MG63 (cell line): ENCODE data around the gene ASB18. TPM values are rescaled to one million over a fixed set of nuclear protein-coding genes. Genes with fewer than 3 reads are reported as not detected.

Experiments
- DNase-seq: peaks from one replicate; pipeline ENCODE4 v3.0.0-alpha.2; 2020
- H3K27me3 ChIP-seq: fragments of 250-450 bp; sonication (Bioruptor Pico); 2 replicates; pipeline ENCODE4 v1.5.1; 2020; ENCODE audit warnings: mild to moderate bottlenecking, moderate library complexity
- H3K36me3 ChIP-seq: fragments of 250-450 bp; sonication (Bioruptor Pico); 2 replicates; pipeline ENCODE4 v1.5.1; 2020; ENCODE audit warnings: mild to moderate bottlenecking, moderate library complexity
- H3K4me3 ChIP-seq: fragments of 250-450 bp; sonication (Bioruptor Pico); 2 replicates; pipeline ENCODE4 v1.5.1; 2020; ENCODE audit warnings: mild to moderate bottlenecking, moderate library complexity
- H3K9me3 ChIP-seq: fragments of 250-450 bp; sonication (Bioruptor Pico); 2 replicates; pipeline ENCODE4 v1.5.1; 2020; ENCODE audit warnings: mild to moderate bottlenecking, moderate library complexity
- total RNA-seq: library from RNA; depleted of rRNA; stranded (reverse); fragments of >200 nt; shearing (Covaris generic); gene quantifications from 2 replicates; pipeline ENCODE4 v1.2.3, GENCODE V29; 2014; ENCODE audit warnings: low replicate concordance

The ASB18 gene
- total RNA-seq, 1 experiment from 2014 or later = not detected

- peaks cover 42% of the 10 kb centered on the region for H3K27me3 ChIP-seq
- H3K36me3 ChIP-seq = no peaks in the 10 kb centered on the region
- DNase-seq = peak; percentile 58
- H3K4me3 ChIP-seq = peak overlapping the region; percentile 49
- no peaks in the 10 kb centered on the region for H3K9me3 ChIP-seq
Measured at GRCh38 chr2:236167297-236168109, 96.7 kb downstream of the ASB18 start.

- H3K27me3 ChIP-seq = peaks cover 35% of the 10 kb centered on the region
- no peaks in the 10 kb centered on the region for H3K9me3 ChIP-seq
- peak overlapping the region; percentile 49 for H3K4me3 ChIP-seq
- no peak for DNase-seq
- no peaks in the 10 kb centered on the region for H3K36me3 ChIP-seq
Measured at GRCh38 chr2:236166796-236167296, 97.4 kb downstream of the ASB18 start.

GRCh38 chr2:236165842-236166795, 98.1 kb downstream of the ASB18 start:
- Histone ChIP-seq H3K27me3 (peaks cover 29% of the 10 kb centered on the region), H3K4me3 (no peak overlapping the region), H3K9me3 (no peaks in the 10 kb centered on the region), H3K36me3 (no peaks in the 10 kb centered on the region)
- DNase-seq = no peak

- Histone ChIP-seq H3K36me3 (no peaks in the 10 kb centered on the region), H3K27me3 (peaks cover 23% of the 10 kb centered on the region), H3K4me3 (peak overlapping the region; percentile 50), H3K9me3 (no peaks in the 10 kb centered on the region)
- DNase-seq = no peak
Measured at GRCh38 chr2:236164925-236165841, 99.0 kb downstream of the ASB18 start.

- DNase-seq = peak; percentile 32
- Histone ChIP-seq H3K9me3 (no peaks in the 10 kb centered on the region), H3K4me3 (peak overlapping the region; percentile 50), H3K27me3 (peaks cover 15% of the 10 kb centered on the region), H3K36me3 (no peaks in the 10 kb centered on the region)
Measured at GRCh38 chr2:236164201-236164924, 99.8 kb downstream of the ASB18 start.

- Histone ChIP-seq H3K36me3 (no peaks in the 10 kb centered on the region), H3K4me3 (peak overlapping the region; percentile 50), H3K9me3 (no peaks in the 10 kb centered on the region), H3K27me3 (peaks cover 7% of the 10 kb centered on the region)
- no peak for DNase-seq
Measured at GRCh38 chr2:236163471-236164200, 100.6 kb downstream of the ASB18 start.

- Histone ChIP-seq H3K9me3 (no peaks in the 10 kb centered on the region), H3K36me3 (no peaks in the 10 kb centered on the region), H3K27me3 (peaks cover 4% of the 10 kb centered on the region; the same call in 1 of the 2 replicates), H3K4me3 (no peak overlapping the region)
- DNase-seq = no peak
Measured at GRCh38 chr2:236162882-236163470, 101.2 kb downstream of the ASB18 start.

- Histone ChIP-seq H3K36me3 (no peaks in the 10 kb centered on the region), H3K27me3 (peaks cover 4% of the 10 kb centered on the region; the same call in 1 of the 2 replicates), H3K9me3 (no peaks in the 10 kb centered on the region), H3K4me3 (no peak overlapping the region)
- DNase-seq = no peak
Measured at GRCh38 chr2:236162031-236162845, 102.0 kb downstream of the ASB18 start.

GRCh38 chr2:236161531-236161930, 102.7 kb downstream of the ASB18 start:
- Histone ChIP-seq H3K9me3 (no peaks in the 10 kb centered on the region), H3K27me3 (peaks cover 4% of the 10 kb centered on the region; the same call in 1 of the 2 replicates), H3K4me3 (no peak overlapping the region), H3K36me3 (no peaks in the 10 kb centered on the region)
- no peak for DNase-seq

- no peak for DNase-seq
- H3K9me3 ChIP-seq = no peaks in the 10 kb centered on the region
- H3K27me3 ChIP-seq = peaks cover 4% of the 10 kb centered on the region; the same call in 1 of the 2 replicates
- no peaks in the 10 kb centered on the region for H3K36me3 ChIP-seq
- H3K4me3 ChIP-seq = no peak overlapping the region
Measured at GRCh38 chr2:236161082-236161462, 103.1 kb downstream of the ASB18 start.

GRCh38 chr2:236160366-236161081, 103.7 kb downstream of the ASB18 start:
- Histone ChIP-seq H3K4me3 (no peak overlapping the region), H3K27me3 (peaks cover 4% of the 10 kb centered on the region; the same call in 1 of the 2 replicates), H3K9me3 (no peaks in the 10 kb centered on the region), H3K36me3 (no peaks in the 10 kb centered on the region)
- no peak for DNase-seq

GRCh38 chr2:236159778-236160170, 104.4 kb downstream of the ASB18 start:
- no peaks in the 10 kb centered on the region for H3K9me3 ChIP-seq

GRCh38 chr2:236158969-236159777, 105.0 kb downstream of the ASB18 start:
- Histone ChIP-seq H3K4me3 (no peak overlapping the region), H3K27me3 (no peaks in the 10 kb centered on the region), H3K9me3 (no peaks in the 10 kb centered on the region), H3K36me3 (no peaks in the 10 kb centered on the region)
- DNase-seq = no peak

More at GRCh38 chr2:236159778-236160170, 104.4 kb downstream of the ASB18 start:
- no peaks in the 10 kb centered on the region for H3K36me3 ChIP-seq
- H3K4me3 ChIP-seq = no peak overlapping the region
- H3K27me3 ChIP-seq = no peaks in the 10 kb centered on the region
- no peak for DNase-seq
